ENCODE measurements around the gene CRACR2A.

The CRACR2A gene

DNA sequence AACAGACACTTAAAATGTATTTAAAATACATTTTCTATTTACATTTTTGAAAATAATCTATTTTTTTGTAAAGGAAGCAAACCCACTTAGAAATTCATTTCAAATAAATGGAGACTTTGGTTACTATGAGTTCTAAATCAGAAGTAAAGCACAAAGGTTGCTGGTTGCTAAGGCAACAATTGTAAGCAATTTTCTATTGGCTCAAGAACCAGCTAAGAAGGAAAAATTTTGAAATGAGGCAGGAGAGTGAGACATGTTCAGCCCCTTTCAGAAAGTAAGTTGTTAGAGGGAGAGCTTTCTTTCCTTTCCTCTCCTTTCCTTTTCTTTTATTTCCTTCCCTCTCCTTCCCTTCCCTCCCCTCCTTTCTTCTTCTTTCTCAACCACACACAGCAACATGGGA, 181.2 kb downstream of the CRACR2A start:
- no peak for DNase-seq (ENCODE audit: low read depth)
- H3K4me3 ChIP-seq (ENCODE audit: low read depth, low read length), result no peak overlapping the region
- TF ChIP-seq, protein P1, sequence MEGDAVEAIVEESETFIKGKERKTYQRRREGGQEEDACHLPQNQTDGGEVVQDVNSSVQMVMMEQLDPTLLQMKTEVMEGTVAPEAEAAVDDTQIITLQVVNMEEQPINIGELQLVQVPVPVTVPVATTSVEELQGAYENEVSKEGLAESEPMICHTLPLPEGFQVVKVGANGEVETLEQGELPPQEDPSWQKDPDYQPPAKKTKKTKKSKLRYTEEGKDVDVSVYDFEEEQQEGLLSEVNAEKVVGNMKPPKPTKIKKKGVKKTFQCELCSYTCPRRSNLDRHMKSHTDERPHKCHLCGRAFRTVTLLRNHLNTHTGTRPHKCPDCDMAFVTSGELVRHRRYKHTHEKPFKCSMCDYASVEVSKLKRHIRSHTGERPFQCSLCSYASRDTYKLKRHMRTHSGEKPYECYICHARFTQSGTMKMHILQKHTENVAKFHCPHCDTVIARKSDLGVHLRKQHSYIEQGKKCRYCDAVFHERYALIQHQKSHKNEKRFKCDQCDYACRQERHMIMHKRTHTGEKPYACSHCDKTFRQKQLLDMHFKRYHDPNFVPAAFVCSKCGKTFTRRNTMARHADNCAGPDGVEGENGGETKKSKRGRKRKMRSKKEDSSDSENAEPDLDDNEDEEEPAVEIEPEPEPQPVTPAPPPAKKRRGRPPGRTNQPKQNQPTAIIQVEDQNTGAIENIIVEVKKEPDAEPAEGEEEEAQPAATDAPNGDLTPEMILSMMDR (IDR thresholded peaks at IDR 0.05; ENCODE audit: low read depth, low read length), result no peak
- TF ChIP-seq MYC (IDR thresholded peaks at IDR 0.05; ENCODE audit: low read depth, low read length) (no peak), POLR2A (IDR thresholded peaks at IDR 0.05; ENCODE audit: extremely low read depth, insufficient read length) (no peak)
- TF ChIP-seq, protein P2, sequence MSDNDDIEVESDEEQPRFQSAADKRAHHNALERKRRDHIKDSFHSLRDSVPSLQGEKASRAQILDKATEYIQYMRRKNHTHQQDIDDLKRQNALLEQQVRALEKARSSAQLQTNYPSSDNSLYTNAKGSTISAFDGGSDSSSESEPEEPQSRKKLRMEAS (IDR thresholded peaks at IDR 0.05; ENCODE audit: low read depth, low read length), result no peak

DNA sequence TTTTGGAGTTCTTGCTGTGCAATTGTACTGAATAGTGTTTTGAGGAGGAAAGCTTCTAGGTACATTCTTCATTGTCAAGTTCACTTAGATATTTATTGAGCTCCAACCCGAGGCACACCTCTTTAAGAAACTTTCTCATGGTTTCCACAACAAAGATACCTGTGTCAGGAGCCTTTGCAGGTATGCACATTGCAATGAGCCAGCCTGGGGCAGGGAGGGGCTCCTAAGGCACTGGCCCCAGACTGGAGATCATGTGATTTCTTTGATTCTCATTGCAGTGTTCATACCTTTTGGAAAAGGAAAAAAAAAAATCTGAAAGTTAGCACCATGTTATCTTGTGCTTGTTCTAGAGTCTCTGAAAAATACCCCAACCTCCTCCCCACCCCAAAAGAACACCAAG, 181.6 kb downstream of the CRACR2A start:
- no peak for DNase-seq (ENCODE audit: low read depth)
- TF ChIP-seq, protein P2 (IDR thresholded peaks at IDR 0.05; ENCODE audit: low read depth, low read length), result no peak
- no peak for TF ChIP-seq MYC (IDR thresholded peaks at IDR 0.05; ENCODE audit: low read depth, low read length)
- TF ChIP-seq, protein P1 (IDR thresholded peaks at IDR 0.05; ENCODE audit: low read depth, low read length), result no peak
- no peak for TF ChIP-seq POLR2A (IDR thresholded peaks at IDR 0.05; ENCODE audit: extremely low read depth, insufficient read length)
- no peak overlapping the region for H3K4me3 ChIP-seq (ENCODE audit: low read depth, low read length)

DNA sequence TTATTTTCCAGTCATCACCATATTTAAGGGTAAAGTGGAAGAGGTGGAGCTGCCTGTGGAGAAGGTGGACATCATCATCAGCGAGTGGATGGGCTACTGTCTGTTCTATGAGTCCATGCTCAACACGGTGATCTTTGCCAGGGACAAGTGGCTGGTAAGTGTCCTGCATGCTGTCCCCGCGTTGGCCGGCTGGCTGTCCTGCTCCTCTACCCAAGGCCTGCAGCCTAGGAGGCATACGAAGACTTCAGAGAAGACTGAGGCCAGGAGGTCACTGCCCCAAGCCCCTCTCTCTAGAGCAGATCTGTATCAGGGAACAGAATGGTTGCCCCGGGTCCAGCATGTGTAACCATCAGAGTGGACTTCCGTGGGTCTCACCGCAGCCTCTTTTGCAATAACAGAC, 184.2 kb downstream of the CRACR2A start:
- no peak for TF ChIP-seq POLR2A (IDR thresholded peaks at IDR 0.05; ENCODE audit: extremely low read depth, insufficient read length)
- TF ChIP-seq MYC (IDR thresholded peaks at IDR 0.05; ENCODE audit: low read depth, low read length), result no peak
- TF ChIP-seq, protein P1 (IDR thresholded peaks at IDR 0.05; ENCODE audit: low read depth, low read length), result no peak
- no peak overlapping the region for H3K4me3 ChIP-seq (ENCODE audit: low read depth, low read length)
- no peak for DNase-seq (ENCODE audit: low read depth)

DNA sequence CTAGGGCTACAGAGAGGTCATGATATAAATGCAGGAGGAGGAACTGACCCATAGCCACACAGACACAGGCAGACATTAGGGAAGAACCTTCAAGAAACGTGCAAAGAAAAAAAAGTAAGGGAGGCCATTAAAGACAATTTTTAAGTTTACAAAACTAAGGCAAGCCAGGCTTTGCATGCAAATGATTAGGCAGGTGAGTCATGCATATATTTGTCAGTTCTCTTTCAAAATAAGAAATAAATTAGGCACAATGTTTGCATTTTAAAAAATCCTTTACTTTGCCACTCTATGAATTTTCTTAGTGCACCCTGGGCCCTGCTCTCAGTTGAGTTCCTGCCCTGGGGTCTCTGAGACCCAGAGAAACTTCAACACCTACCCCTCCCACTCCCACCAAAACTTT, 186.9 kb downstream of the CRACR2A start:
- no peak for DNase-seq (ENCODE audit: low read depth)
- H3K4me3 ChIP-seq (ENCODE audit: low read depth, low read length), result no peak overlapping the region
- TF ChIP-seq, protein P2 (IDR thresholded peaks at IDR 0.05; ENCODE audit: low read depth, low read length), result no peak
- TF ChIP-seq MYC (IDR thresholded peaks at IDR 0.05; ENCODE audit: low read depth, low read length) (no peak), POLR2A (IDR thresholded peaks at IDR 0.05; ENCODE audit: extremely low read depth, insufficient read length) (no peak)
- TF ChIP-seq, protein P1 (IDR thresholded peaks at IDR 0.05; ENCODE audit: low read depth, low read length), result no peak

Data from NB4 (cell line).